Right hindlimb (tissue), 1 donor: ENCODE measurements around the gene MEN1.

Source experiments
- DNase-seq: peaks from one replicate; pipeline ENCODE4 v3.0.0-alpha.2; 2018

MEN1 gene

GRCh38 chr11:64778223-64778472, 32.2 kb downstream of the MEN1 start:
- DNase-seq: no peak

- peak; percentile 90 for DNase-seq
These were observed 32.7 kb downstream of the MEN1 start for GRCh38 chr11:64777449-64778222.

- DNase-seq: no peak
These were observed 33.5 kb downstream of the MEN1 start for GRCh38 chr11:64776875-64777274.

- no peak for DNase-seq
These were observed 33.9 kb downstream of the MEN1 start for GRCh38 chr11:64776425-64776824.

- DNase-seq: no peak
These were observed 36.2 kb downstream of the MEN1 start for GRCh38 chr11:64774144-64774543.

- no peak for DNase-seq
These were observed 37.9 kb downstream of the MEN1 start for GRCh38 chr11:64772303-64773018.

GRCh38 chr11:64771861-64772260, 38.5 kb downstream of the MEN1 start:
- no peak for DNase-seq

- DNase-seq: no peak
These were observed 40.2 kb downstream of the MEN1 start for GRCh38 chr11:64770120-64770519.

- no peak for DNase-seq
These were observed 41.1 kb downstream of the MEN1 start for GRCh38 chr11:64769283-64769682.

GRCh38 chr11:64768300-64768694, 42.1 kb downstream of the MEN1 start:
- DNase-seq: no peak

GRCh38 chr11:64767344-64768299, 42.7 kb downstream of the MEN1 start:
- peak; percentile 62 for DNase-seq

- DNase-seq: no peak
These were observed 43.5 kb downstream of the MEN1 start for GRCh38 chr11:64766881-64767280.

GRCh38 chr11:64765851-64766665, 44.3 kb downstream of the MEN1 start:
- no peak for DNase-seq

- DNase-seq: no peak
These were observed 45.0 kb downstream of the MEN1 start for GRCh38 chr11:64765291-64765850.

GRCh38 chr11:64764753-64765152, 45.6 kb downstream of the MEN1 start:
- DNase-seq: no peak

- DNase-seq: no peak
These were observed 46.2 kb downstream of the MEN1 start for GRCh38 chr11:64764040-64764611.

- no peak for DNase-seq
These were observed 46.8 kb downstream of the MEN1 start for GRCh38 chr11:64763526-64764039.

GRCh38 chr11:64762674-64763525, 47.5 kb downstream of the MEN1 start:
- DNase-seq: no peak

GRCh38 chr11:64762277-64762673, 48.1 kb downstream of the MEN1 start:
- DNase-seq: no peak

GRCh38 chr11:64760759-64761420, 49.5 kb downstream of the MEN1 start:
- no peak for DNase-seq
